Tibial nerve (tissue), 4 donors: ENCODE results near the gene ALDH1A3. TPM values are rescaled to one million over a fixed set of nuclear protein-coding genes. Genes with fewer than 3 reads are reported as not detected.

Experiments
- DNase-seq, 2 donors: peaks; one replicate each; pipeline ENCODE4 v3.0.0-alpha.2; 2019; ENCODE audit warnings: low spot score in 2 of 2
- H3K27ac ChIP-seq, 4 donors: fragments of 200-600 bp; sonication (generic) in 3 of 4; one replicate each; pipeline ENCODE4 v1.5.1; 2017 to 2019; ENCODE audit warnings: mild to moderate bottlenecking in 1 of 4
- H3K27me3 ChIP-seq, 2 donors: fragments of 200-600 bp; sonication (generic) in 1 of 2; one replicate each; pipeline versions ENCODE4 v1.5.1 to v1.6.0; 2017 to 2019
- H3K36me3 ChIP-seq, 3 donors: fragments of 200-600 bp; sonication (generic); one replicate each; pipeline ENCODE4 v1.5.1; 2018 to 2019
- H3K4me1 ChIP-seq, 4 donors: fragments of 200-600 bp; sonication (generic) in 3 of 4; one replicate each; pipeline ENCODE4 v1.5.1; 2017 to 2019
- H3K4me3 ChIP-seq, 4 donors: fragments of 200-600 bp; sonication (generic) in 3 of 4; one replicate each; pipeline ENCODE4 v1.5.1; 2017 to 2019; ENCODE audit warnings: mild to moderate bottlenecking in 1 of 4, moderate library complexity in 1 of 4
- H3K9me3 ChIP-seq, 4 donors: fragments of 200-600 bp; sonication (generic) in 3 of 4; one replicate each; pipeline ENCODE4 v1.5.1; 2017 to 2019
- CTCF ChIP-seq, 5 experiments: fragments of 200-600 bp in 3 of 5; fragments of 450-650 bp in 2 of 5; sonication (generic) in 3 of 5; IDR thresholded peaks; one replicate each; pipeline ENCODE4 v1.5.1; 2016 to 2019; ENCODE audit warnings: antibody characterized with exemption in 5 of 5, mild to moderate bottlenecking in 3 of 5, moderate library complexity in 2 of 5
- EP300 ChIP-seq, 2 donors: sonication (generic); formaldehyde crosslinking; IDR thresholded peaks; one replicate each; pipeline ENCODE4 v1.6.1; 2017; ENCODE audit warnings: antibody characterized with exemption in 2 of 2, mild to moderate bottlenecking in 1 of 2
- POLR2A ChIP-seq, 2 donors: fragments of 450-650 bp; IDR thresholded peaks; one replicate each; pipeline ENCODE4 v1.6.1; 2017; ENCODE audit warnings: antibody characterized with exemption in 2 of 2, mild to moderate bottlenecking in 2 of 2, moderate library complexity in 2 of 2
- WGBS, 2 donors: methylation state at CpG; one replicate each; pipeline ENCODE4 v1.1.5; 2018; 5-methylcytosine and 5-hydroxymethylcytosine counted together
- total RNA-seq, 4 donors: library from RNA; depleted of rRNA; stranded (reverse); fragments of >200 nt; gene quantifications; one replicate each; pipeline ENCODE4 v1.1.0, GENCODE V29; 2016

The ALDH1A3 gene
- total RNA-seq, 4 donors from 2014 or later: 30.6 to 69.6 (median 36.1) TPM

- Histone ChIP-seq H3K27ac (no peak overlapping the region), H3K27me3 (no peaks in the 10 kb centered on the region), H3K36me3 (no peaks in the 10 kb centered on the region), H3K9me3 (peaks cover 0 to 3% (median 0%) of the 10 kb centered on the region in 4 donors), H3K4me3 (no peak overlapping the region), H3K4me1 (peaks cover 0 to 35% (median 6%) of the 10 kb centered on the region in 4 donors)
- TF ChIP-seq CTCF (IDR thresholded peaks at IDR 0.05): no peak
- no peak for TF ChIP-seq EP300 (IDR thresholded peaks at IDR 0.05)
- no peak for TF ChIP-seq POLR2A (IDR thresholded peaks at IDR 0.05)
- DNase-seq: no peak
- 86 to 93% methylated on average over 12 of the region's 12 CpGs for WGBS, 2 donors
These were observed 13.0 kb upstream of the ALDH1A3 start for GRCh38 chr15:100866386-100867330.

GRCh38 chr15:100867433-100867832 is 12.2 kb upstream of the ALDH1A3 start:
- H3K27ac ChIP-seq: no peak overlapping the region
- DNase-seq: no peak
- H3K4me1 ChIP-seq: peaks cover 0 to 28% (median 3%) of the 10 kb centered on the region in 4 donors
- TF ChIP-seq POLR2A (IDR thresholded peaks at IDR 0.05) (no peak), EP300 (IDR thresholded peaks at IDR 0.05) (no peak), CTCF (IDR thresholded peaks at IDR 0.05) (no peak)
- WGBS, 2 donors: 52 to 53% methylated on average over 3 of the region's 3 CpGs
- H3K9me3 ChIP-seq: peaks cover 0 to 3% (median 0%) of the 10 kb centered on the region in 4 donors
- no peaks in the 10 kb centered on the region for H3K27me3 ChIP-seq
- H3K36me3 ChIP-seq: no peaks in the 10 kb centered on the region
- H3K4me3 ChIP-seq: no peak overlapping the region

GRCh38 chr15:100869151-100869999 is 10.3 kb upstream of the ALDH1A3 start:
- Histone ChIP-seq H3K27me3 (no peaks in the 10 kb centered on the region), H3K4me1 (peaks cover 0 to 14% (median 0%) of the 10 kb centered on the region in 4 donors), H3K36me3 (no peaks in the 10 kb centered on the region), H3K9me3 (peaks cover 0 to 3% (median 0%) of the 10 kb centered on the region in 4 donors), H3K27ac (no peak overlapping the region), H3K4me3 (no peak overlapping the region)
- no peak for DNase-seq
- 69 to 77% methylated on average over 13 of the region's 13 CpGs for WGBS, 2 donors
- TF ChIP-seq EP300 (IDR thresholded peaks at IDR 0.05) (no peak), CTCF (IDR thresholded peaks at IDR 0.05) (peak in 2 of 5 experiments; percentile 7 to 10)

GRCh38 chr15:100873029-100873677 is 6.5 kb upstream of the ALDH1A3 start:
- H3K27ac ChIP-seq: no peak overlapping the region
- H3K4me1 ChIP-seq: peaks cover 0 to 3% (median 0%) of the 10 kb centered on the region in 4 donors
- TF ChIP-seq CTCF (IDR thresholded peaks at IDR 0.05): peak; percentile 89 to 96 (median 92)
- TF ChIP-seq EP300 (IDR thresholded peaks at IDR 0.05): peak in 1 of 2 donors; percentile 42
- no peak for TF ChIP-seq POLR2A (IDR thresholded peaks at IDR 0.05)
- peaks cover 0 to under 1% of the 10 kb centered on the region in 2 donors for H3K27me3 ChIP-seq
- 42 to 45% methylated on average over 2 of the region's 2 CpGs for WGBS, 2 donors
- H3K4me3 ChIP-seq: no peak overlapping the region
- DNase-seq: peak; percentile 76 to 97
- peaks cover 0 to 3% (median 0%) of the 10 kb centered on the region in 4 donors for H3K9me3 ChIP-seq
- no peaks in the 10 kb centered on the region for H3K36me3 ChIP-seq
